Stimulated activated naive CD8-positive, alpha-beta T cell treated with anti-CD3 and anti-CD28 coated beads, Interleukin-15, amount 100 ng/mL, for 72 hours (primary cell): ENCODE data around the gene WDR7.
"Not testable (repeated sequence)": the region's sequence is repeated elsewhere in the genome, so short reads cannot be mapped to it uniquely, and the experiment has no call there.

Experiments
- ATAC-seq: fragments of 150-1000 bp; cut with Tn5 transposase; 2 replicates; pipeline ENCODE4 v1.10.0; 2021; ENCODE audit warnings: mild to moderate bottlenecking, moderate library complexity
- DNase-seq, 2 donors: peaks; one replicate each; pipeline ENCODE4 v3.0.0; 2021 to 2022
- H3K27ac Mint-ChIP-seq, 2 donors: one replicate each; pipeline ENCODE4 v1.8.0; 2022; ENCODE audit warnings: mild to moderate bottlenecking in 2 of 2, mixed read lengths in 2 of 2, moderate library complexity in 2 of 2
- H3K27me3 Mint-ChIP-seq: one replicate; pipeline ENCODE4 v1.8.0; 2022; ENCODE audit warnings: mixed read lengths
- H3K4me1 Mint-ChIP-seq: one replicate; pipeline ENCODE4 v1.8.0; 2022; ENCODE audit warnings: mild to moderate bottlenecking, mixed read lengths
- H3K4me3 Mint-ChIP-seq, 2 donors: one replicate each; pipeline ENCODE4 v1.8.0; 2022; ENCODE audit warnings: mild to moderate bottlenecking in 2 of 2, mixed read lengths in 2 of 2, moderate library complexity in 1 of 2
- H3K9me3 Mint-ChIP-seq, 2 donors: one replicate each; pipeline ENCODE4 v1.8.0; 2022; ENCODE audit warnings: mixed read lengths in 2 of 2

The WDR7 gene

GRCh38 chr18:56645415-56646016 lies 5.6 kb upstream of the WDR7 start:
- DNase-seq (no peak), ATAC-seq (no peak)
- Mint-ChIP-seq H3K27ac (no peak overlapping the region), H3K4me1 (peaks cover 25% of the 10 kb centered on the region), H3K4me3 (no peak overlapping the region), H3K9me3 (peaks cover 0 to under 1% of the 10 kb centered on the region in 2 donors), H3K27me3 (no peaks in the 10 kb centered on the region)

GRCh38 chr18:56647071-56647470 lies 4.1 kb upstream of the WDR7 start:
- Mint-ChIP-seq H3K9me3 (peaks cover 0 to 5% of the 10 kb centered on the region in 2 donors), H3K27ac (no peak overlapping the region), H3K27me3 (no peaks in the 10 kb centered on the region), H3K4me1 (peaks cover 31% of the 10 kb centered on the region), H3K4me3 (no peak overlapping the region)
- ATAC-seq, result peak; percentile 62
- DNase-seq, result peak in 1 of 2 donors; percentile 41

- Mint-ChIP-seq H3K4me1 (peaks cover 38% of the 10 kb centered on the region), H3K27ac (peak overlapping the region in 1 of 2 donors; percentile 36), H3K9me3 (peaks cover 0 to 5% of the 10 kb centered on the region in 2 donors), H3K4me3 (no peak overlapping the region), H3K27me3 (no peaks in the 10 kb centered on the region)
- no peak for ATAC-seq
- DNase-seq, result no peak
These were observed 2.9 kb upstream of the WDR7 start for GRCh38 chr18:56647951-56648893.

GRCh38 chr18:56649996-56650395 lies 1.2 kb upstream of the WDR7 start:
- Mint-ChIP-seq H3K27me3 (no peaks in the 10 kb centered on the region), H3K9me3 (peaks cover 5 to 7% of the 10 kb centered on the region in 2 donors), H3K27ac (no peak overlapping the region), H3K4me1 (peaks cover 51% of the 10 kb centered on the region), H3K4me3 (peak overlapping the region in 1 of 2 donors; percentile 3)
- ATAC-seq (no peak), DNase-seq (no peak)

GRCh38 chr18:56651771-56652092 lies 573 bp downstream of the WDR7 start:
- Mint-ChIP-seq H3K9me3 (peaks cover 5 to 7% of the 10 kb centered on the region in 2 donors), H3K4me3 (peak overlapping the region; percentile 87 to 98), H3K27me3 (no peaks in the 10 kb centered on the region), H3K4me1 (peaks cover 49% of the 10 kb centered on the region), H3K27ac (peak overlapping the region; percentile 95 to 97)
- DNase-seq (no peak), ATAC-seq (no peak)

GRCh38 chr18:56652802-56653201 lies 1.6 kb downstream of the WDR7 start:
- ATAC-seq, result no peak
- Mint-ChIP-seq H3K27ac (peak overlapping the region in 1 of 2 donors; percentile 84), H3K27me3 (no peaks in the 10 kb centered on the region), H3K4me1 (peaks cover 39% of the 10 kb centered on the region), H3K9me3 (peaks cover 5 to 7% of the 10 kb centered on the region in 2 donors), H3K4me3 (peak overlapping the region; percentile 69 to 78)
- no peak for DNase-seq

- not testable (repeated sequence) for DNase-seq, H3K9me3 Mint-ChIP-seq, ATAC-seq, H3K27ac Mint-ChIP-seq, H3K27me3 Mint-ChIP-seq, H3K4me3 Mint-ChIP-seq
- H3K4me1 Mint-ChIP-seq, result peaks cover 37% of the 10 kb centered on the region
These were observed 3.1 kb downstream of the WDR7 start for GRCh38 chr18:56654280-56654679.

- Mint-ChIP-seq H3K27ac (no peak overlapping the region), H3K4me1 (peaks cover 19% of the 10 kb centered on the region), H3K4me3 (no peak overlapping the region), H3K9me3 (peaks cover 5 to 7% of the 10 kb centered on the region in 2 donors), H3K27me3 (no peaks in the 10 kb centered on the region)
- DNase-seq, result no peak
- ATAC-seq, result no peak
These were observed 7.1 kb downstream of the WDR7 start for GRCh38 chr18:56658261-56658660.

GRCh38 chr18:56659111-56659510 lies 8.0 kb downstream of the WDR7 start:
- no peaks in the 10 kb centered on the region for H3K27me3 Mint-ChIP-seq
- H3K4me3 Mint-ChIP-seq, result no peak overlapping the region
- H3K4me1 Mint-ChIP-seq, result peaks cover 12% of the 10 kb centered on the region
- DNase-seq (no peak), ATAC-seq (no peak)
- H3K9me3 Mint-ChIP-seq, result peaks cover 0 to 5% of the 10 kb centered on the region in 2 donors
- H3K27ac Mint-ChIP-seq, result no peak overlapping the region

GRCh38 chr18:56660655-56661054 lies 9.5 kb downstream of the WDR7 start:
- peaks cover 0 to 5% of the 10 kb centered on the region in 2 donors for H3K9me3 Mint-ChIP-seq
- no peak overlapping the region for H3K4me3 Mint-ChIP-seq
- no peaks in the 10 kb centered on the region for H3K27me3 Mint-ChIP-seq
- DNase-seq (no peak), ATAC-seq (no peak)
- H3K27ac Mint-ChIP-seq, result peak overlapping the region in 1 of 2 donors; percentile 6
- H3K4me1 Mint-ChIP-seq, result peaks cover 7% of the 10 kb centered on the region

GRCh38 chr18:56661360-56662062 lies 10.4 kb downstream of the WDR7 start:
- Mint-ChIP-seq H3K27ac (no peak overlapping the region), H3K9me3 (peaks cover 0 to 5% of the 10 kb centered on the region in 2 donors), H3K4me1 (peaks cover 7% of the 10 kb centered on the region), H3K27me3 (no peaks in the 10 kb centered on the region), H3K4me3 (no peak overlapping the region)
- DNase-seq (no peak), ATAC-seq (no peak)

- Mint-ChIP-seq H3K4me1 (peaks cover 7% of the 10 kb centered on the region), H3K27ac (no peak overlapping the region), H3K27me3 (no peaks in the 10 kb centered on the region), H3K4me3 (no peak overlapping the region), H3K9me3 (peaks cover 0 to 5% of the 10 kb centered on the region in 2 donors)
- ATAC-seq (no peak), DNase-seq (no peak)
These were observed 10.9 kb downstream of the WDR7 start for GRCh38 chr18:56662063-56662408.

GRCh38 chr18:56662502-56662901 lies 11.3 kb downstream of the WDR7 start:
- Mint-ChIP-seq H3K27ac (no peak overlapping the region), H3K27me3 (no peaks in the 10 kb centered on the region), H3K4me3 (no peak overlapping the region), H3K4me1 (peaks cover 7% of the 10 kb centered on the region), H3K9me3 (peaks cover 0 to 5% of the 10 kb centered on the region in 2 donors)
- ATAC-seq (no peak), DNase-seq (no peak)

- DNase-seq (no peak), ATAC-seq (no peak)
- H3K4me3 Mint-ChIP-seq, result no peak overlapping the region
- peaks cover 0 to 5% of the 10 kb centered on the region in 2 donors for H3K9me3 Mint-ChIP-seq
- H3K27ac Mint-ChIP-seq, result no peak overlapping the region
- no peaks in the 10 kb centered on the region for H3K27me3 Mint-ChIP-seq
- H3K4me1 Mint-ChIP-seq, result peaks cover 7% of the 10 kb centered on the region
These were observed 11.7 kb downstream of the WDR7 start for GRCh38 chr18:56662902-56663301.

GRCh38 chr18:56672391-56672790 lies 21.2 kb downstream of the WDR7 start:
- Mint-ChIP-seq H3K27ac (no peak overlapping the region), H3K27me3 (no peaks in the 10 kb centered on the region)

GRCh38 chr18:56672981-56673380 lies 21.8 kb downstream of the WDR7 start:
- no peaks in the 10 kb centered on the region for H3K27me3 Mint-ChIP-seq
- H3K4me1 Mint-ChIP-seq, result peaks cover 28% of the 10 kb centered on the region
- no peaks in the 10 kb centered on the region for H3K9me3 Mint-ChIP-seq
- H3K27ac Mint-ChIP-seq, result no peak overlapping the region
- ATAC-seq (no peak), DNase-seq (no peak)
- H3K4me3 Mint-ChIP-seq, result no peak overlapping the region

More at GRCh38 chr18:56672391-56672790, 21.2 kb downstream of the WDR7 start:
- Mint-ChIP-seq H3K4me3 (no peak overlapping the region), H3K9me3 (no peaks in the 10 kb centered on the region), H3K4me1 (peaks cover 28% of the 10 kb centered on the region)
- ATAC-seq (no peak), DNase-seq (no peak)
